AG09309 (cell line): Measurements from ENCODE around the gene DCTN1.

ENCODE experiments used
- DNase-seq: peaks from one replicate; pipeline ENCODE4 v3.0.0-alpha.2; 2010; ENCODE audit warnings: low read depth
- H3K4me3 ChIP-seq: 2 replicates; pipeline ENCODE4 v1.5.1; 2011; ENCODE audit warnings: mild to moderate bottlenecking, low read depth, low read length, moderate library complexity; ENCODE audit not compliant: control insufficient read depth
- CTCF ChIP-seq: IDR thresholded peaks from 2 replicates; pipeline ENCODE4 v1.5.1; 2011; ENCODE audit warnings: mild to moderate bottlenecking, low read depth, low read length, inconsistent platforms; ENCODE audit not compliant: insufficient read depth, control insufficient read depth; ENCODE audit errors: missing control alignments

DCTN1 gene

GRCh38 chr2:74414441-74414840 is 34.3 kb upstream of the DCTN1 start:
- no peak for TF ChIP-seq CTCF
- peak overlapping the region; percentile 54 for H3K4me3 ChIP-seq
- DNase-seq: no peak

- no peak for TF ChIP-seq CTCF
- no peak for DNase-seq
- no peak overlapping the region for H3K4me3 ChIP-seq
Observed at GRCh38 chr2:74413001-74413698, 33.0 kb upstream of the DCTN1 start.

GRCh38 chr2:74407682-74408081 is 27.6 kb upstream of the DCTN1 start:
- DNase-seq: no peak
- no peak for TF ChIP-seq CTCF
- H3K4me3 ChIP-seq: no peak overlapping the region

GRCh38 chr2:74406035-74406434 is 25.9 kb upstream of the DCTN1 start:
- H3K4me3 ChIP-seq: no peak overlapping the region
- no peak for DNase-seq

GRCh38 chr2:74401891-74402290 is 21.8 kb upstream of the DCTN1 start:
- DNase-seq: no peak
- no peak overlapping the region for H3K4me3 ChIP-seq
- TF ChIP-seq CTCF: no peak

More at GRCh38 chr2:74406035-74406434, 25.9 kb upstream of the DCTN1 start:
- no peak for TF ChIP-seq CTCF

GRCh38 chr2:74399785-74400184 is 19.7 kb upstream of the DCTN1 start:
- DNase-seq: no peak
- H3K4me3 ChIP-seq: no peak overlapping the region
- TF ChIP-seq CTCF: peak; percentile 63
